GM12872 (cell line): Measurements from ENCODE around the gene NFIA.

Experiments
- TF ChIP-seq, protein P1 (sequence below): IDR thresholded peaks from 3 replicates; pipeline ENCODE4 v1.5.1; 2011; ENCODE audit warnings: low read depth, mild to moderate bottlenecking, low read length, moderate library complexity; ENCODE audit not compliant: insufficient read depth

The NFIA gene

DNA sequence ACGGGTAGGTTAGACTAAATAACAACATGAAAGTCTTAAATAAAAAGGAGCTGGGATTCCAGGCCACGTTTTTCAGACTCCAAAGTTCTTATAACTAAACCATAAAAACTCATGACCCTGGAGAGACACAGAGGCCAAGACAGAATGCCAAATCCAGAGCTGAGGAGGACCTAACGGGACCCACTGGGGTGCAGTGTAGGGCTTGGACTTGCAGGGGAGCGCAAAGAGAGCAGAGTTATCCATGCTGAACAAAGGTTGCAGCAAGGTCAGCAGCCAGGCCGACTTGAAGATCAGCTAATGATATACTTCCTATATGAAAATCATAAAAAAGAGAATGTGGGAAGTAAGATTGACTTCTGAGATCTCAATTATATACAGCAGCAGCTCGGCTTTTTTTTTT is 405.4 kb downstream of the NFIA start:
- TF ChIP-seq, protein P1, sequence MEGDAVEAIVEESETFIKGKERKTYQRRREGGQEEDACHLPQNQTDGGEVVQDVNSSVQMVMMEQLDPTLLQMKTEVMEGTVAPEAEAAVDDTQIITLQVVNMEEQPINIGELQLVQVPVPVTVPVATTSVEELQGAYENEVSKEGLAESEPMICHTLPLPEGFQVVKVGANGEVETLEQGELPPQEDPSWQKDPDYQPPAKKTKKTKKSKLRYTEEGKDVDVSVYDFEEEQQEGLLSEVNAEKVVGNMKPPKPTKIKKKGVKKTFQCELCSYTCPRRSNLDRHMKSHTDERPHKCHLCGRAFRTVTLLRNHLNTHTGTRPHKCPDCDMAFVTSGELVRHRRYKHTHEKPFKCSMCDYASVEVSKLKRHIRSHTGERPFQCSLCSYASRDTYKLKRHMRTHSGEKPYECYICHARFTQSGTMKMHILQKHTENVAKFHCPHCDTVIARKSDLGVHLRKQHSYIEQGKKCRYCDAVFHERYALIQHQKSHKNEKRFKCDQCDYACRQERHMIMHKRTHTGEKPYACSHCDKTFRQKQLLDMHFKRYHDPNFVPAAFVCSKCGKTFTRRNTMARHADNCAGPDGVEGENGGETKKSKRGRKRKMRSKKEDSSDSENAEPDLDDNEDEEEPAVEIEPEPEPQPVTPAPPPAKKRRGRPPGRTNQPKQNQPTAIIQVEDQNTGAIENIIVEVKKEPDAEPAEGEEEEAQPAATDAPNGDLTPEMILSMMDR = no peak

DNA sequence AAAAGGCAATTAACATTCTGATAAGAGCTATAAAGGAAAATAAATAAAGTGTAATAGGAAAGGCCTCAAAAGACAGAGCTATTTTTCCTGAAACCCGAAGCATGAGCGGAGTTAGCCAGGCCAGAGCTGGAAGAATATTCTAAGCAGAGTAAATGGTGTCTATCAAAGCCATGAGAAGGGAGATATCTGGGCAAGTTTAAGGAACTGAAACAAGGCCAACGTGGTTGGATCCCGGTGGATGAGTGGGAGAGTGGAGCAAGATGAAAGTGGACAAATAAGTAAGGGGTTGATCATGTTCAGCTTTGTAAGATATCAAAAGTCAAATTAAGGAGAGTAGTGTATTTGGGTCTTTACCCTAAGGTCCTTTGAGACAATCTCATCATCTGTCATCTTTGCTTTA is 408.6 kb downstream of the NFIA start:
- TF ChIP-seq, protein P1 = no peak

DNA sequence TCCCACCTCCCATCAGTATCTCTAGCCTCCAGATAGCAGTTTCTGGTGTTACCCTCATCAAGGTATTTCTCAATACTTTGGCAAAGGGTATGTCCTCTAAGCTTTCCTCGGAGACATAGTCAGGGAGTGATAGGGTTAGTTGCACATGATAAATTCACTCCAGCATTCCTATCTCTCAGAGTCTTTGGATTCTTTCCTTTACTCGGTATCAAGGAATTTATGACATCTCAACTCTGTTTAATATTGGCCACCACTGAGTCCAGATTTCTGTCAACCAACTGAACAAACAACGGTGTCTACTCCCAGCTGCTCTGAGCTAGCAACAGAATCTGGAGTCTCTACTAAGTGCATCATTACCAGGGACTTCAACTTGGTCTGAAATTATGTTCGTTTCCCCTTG is 409.1 kb downstream of the NFIA start:
- TF ChIP-seq, protein P1 = no peak

DNA sequence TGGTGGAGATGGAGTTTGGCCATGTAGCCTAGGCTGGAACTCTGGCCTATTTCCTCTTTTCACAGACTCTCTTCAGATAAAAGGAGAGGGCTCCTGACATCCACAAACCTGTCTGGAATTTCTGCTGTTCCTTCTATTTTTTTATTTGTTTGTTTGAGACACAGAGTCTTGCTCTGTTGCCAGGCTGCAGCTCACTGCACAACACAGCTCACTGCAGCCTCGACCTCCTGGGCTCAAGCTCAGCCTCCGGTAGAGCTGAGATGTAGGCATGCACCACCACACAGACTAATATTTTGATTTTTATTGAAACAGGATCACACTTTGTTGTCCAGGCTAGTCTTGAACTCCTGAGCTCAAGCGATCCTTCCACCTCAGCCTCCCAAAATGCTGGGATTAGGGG is 411.6 kb downstream of the NFIA start:
- TF ChIP-seq, protein P1 = no peak

DNA sequence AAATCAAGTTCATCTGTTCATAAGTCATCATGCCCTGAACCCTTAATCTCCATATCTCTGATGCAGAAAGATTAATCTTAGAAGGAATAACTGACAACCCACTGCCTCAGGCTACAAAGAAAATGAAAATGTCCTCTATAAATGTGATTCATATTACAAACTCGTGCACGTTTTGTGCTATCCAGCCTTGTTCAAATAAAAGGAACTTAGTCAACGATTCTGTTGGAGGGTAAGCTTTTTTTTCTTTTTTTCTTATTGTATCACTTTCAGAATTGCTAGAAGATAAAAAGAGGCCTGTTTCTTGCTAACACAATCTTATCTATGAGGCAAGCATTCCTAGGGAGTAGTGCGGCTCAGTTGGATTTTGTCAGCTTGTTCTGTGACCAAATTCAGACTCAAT is 414.1 kb downstream of the NFIA start:
- TF ChIP-seq, protein P1 = no peak

DNA sequence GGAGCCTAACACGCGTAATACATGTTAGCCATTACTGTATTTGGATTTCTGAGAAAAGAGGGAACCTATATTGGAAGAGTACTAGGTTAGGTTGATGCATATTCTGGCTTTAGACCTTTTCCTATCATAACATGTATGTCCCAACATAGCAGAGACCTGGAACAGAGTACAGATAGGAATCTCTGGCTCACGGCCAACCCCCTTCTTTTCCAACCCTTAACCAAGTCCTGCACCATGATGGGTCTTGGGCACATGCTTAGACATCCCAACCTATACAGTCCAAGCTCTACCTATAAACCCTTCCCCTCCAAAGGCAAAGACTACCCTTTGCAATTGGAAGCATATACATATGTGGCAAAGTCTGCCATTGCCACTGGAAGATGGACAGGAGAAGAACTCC is 414.7 kb downstream of the NFIA start:
- TF ChIP-seq, protein P1 = no peak

DNA sequence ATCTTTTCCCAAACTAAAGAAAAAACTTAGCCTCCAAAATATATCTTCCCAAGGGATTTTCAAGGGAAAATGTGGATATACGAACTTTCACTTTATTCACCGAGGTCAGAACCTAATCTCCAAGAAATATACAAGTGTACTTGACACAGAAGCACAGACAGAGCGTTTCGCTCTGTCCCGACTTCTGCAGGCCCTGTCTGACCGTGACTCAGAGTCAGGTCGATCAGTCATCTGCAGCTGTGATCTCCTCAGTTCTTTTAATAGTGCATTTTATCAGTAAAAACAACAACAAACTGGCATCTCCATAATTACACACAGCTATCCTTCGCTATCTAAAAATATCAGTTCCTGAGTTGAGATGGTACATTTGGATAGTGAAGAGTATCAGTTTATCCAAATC is 416.0 kb downstream of the NFIA start:
- TF ChIP-seq, protein P1 = no peak
